ENCODE measurements around the gene SNAP47.
A peak's percentile ranks its signal among the peaks of the same experiment; 100 is the strongest.
"Not testable (repeated sequence)": the region's sequence is repeated elsewhere in the genome, so short reads cannot be mapped to it uniquely, and the experiment has no call there.

Gene SNAP47

GRCh38 chr1:227734856-227735538, at the start of gene SNAP47, which contains the start of gene JMJD4:
TSS of gene SNAP47 (plus strand) at chr1:227735435. CDS start at chr1:227747737, 12,302 bp downstream.
TSS of gene JMJD4 (minus strand) at chr1:227735302. CDS start at chr1:227735273, 29 bp downstream.
- peak; percentile 91 for DNase-seq

DNA sequence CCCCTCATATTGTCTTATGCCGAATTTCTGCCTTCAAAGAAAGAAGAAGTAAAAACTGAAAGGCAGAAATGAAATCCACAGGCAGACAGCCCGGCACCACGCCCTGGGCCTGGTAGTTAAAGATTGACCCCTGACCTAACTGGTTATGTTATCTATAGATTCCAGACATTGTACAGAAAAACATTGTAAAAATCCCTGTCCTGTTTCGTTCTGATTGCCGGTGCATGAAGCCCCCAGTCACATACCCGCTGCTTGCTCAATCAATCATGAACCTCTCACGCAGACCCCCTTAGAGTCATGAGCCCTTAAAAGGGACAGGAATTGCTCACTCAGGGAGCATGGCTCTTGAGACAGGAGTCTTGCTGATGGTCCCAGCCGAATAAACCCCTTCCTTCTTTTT, 49.4 kb upstream of the SNAP47 start:
- DNase-seq: no peak

GRCh38 chr1:227697321-227697864, 37.8 kb upstream of the SNAP47 start:
- DNase-seq: no peak

DNA sequence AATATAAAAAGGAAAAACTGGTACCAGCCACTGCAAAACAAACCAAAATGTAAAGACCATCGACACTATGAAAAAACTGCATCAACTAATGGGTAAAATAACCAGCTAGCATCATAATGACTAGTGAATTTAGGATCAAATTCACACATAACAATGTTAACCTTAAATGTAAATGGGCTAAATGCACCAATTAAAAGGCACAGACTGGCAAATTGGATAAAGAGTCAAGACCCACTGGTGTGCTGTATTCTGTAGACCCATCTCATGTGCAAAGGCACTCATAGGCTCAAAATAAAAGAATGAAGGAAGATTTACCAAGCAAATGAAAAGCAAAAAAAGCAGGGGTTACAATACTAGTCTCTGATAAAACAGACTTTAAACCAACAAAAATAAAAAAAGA, 33.6 kb upstream of the SNAP47 start:
- DNase-seq: not testable (repeated sequence)

- no peak for DNase-seq
Measured at GRCh38 chr1:227707846-227708245, 27.4 kb upstream of the SNAP47 start.

DNA sequence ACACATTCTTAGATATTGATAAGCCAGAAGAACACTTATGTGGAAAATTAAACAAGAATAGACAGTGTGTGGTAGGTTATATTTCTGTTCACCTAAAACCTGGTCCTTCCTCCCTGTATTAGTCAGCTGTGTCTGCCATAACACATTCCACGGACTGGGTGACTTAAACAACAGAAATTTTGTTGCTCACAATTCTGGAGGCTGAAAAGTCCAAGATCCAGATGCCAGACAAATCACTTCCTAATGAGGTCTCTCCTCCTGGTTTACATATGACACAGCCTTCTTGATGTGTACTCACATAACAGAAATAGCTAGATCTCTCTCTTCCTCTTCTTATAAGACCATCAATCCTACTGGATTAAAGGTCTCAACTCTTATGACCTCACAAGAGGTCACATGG, 25.8 kb upstream of the SNAP47 start:
- no peak for DNase-seq

- DNase-seq: not testable (repeated sequence)
Measured at GRCh38 chr1:227710474-227710873, 24.8 kb upstream of the SNAP47 start.

- no peak for DNase-seq
Measured at GRCh38 chr1:227712648-227713047, 22.6 kb upstream of the SNAP47 start.

DNA sequence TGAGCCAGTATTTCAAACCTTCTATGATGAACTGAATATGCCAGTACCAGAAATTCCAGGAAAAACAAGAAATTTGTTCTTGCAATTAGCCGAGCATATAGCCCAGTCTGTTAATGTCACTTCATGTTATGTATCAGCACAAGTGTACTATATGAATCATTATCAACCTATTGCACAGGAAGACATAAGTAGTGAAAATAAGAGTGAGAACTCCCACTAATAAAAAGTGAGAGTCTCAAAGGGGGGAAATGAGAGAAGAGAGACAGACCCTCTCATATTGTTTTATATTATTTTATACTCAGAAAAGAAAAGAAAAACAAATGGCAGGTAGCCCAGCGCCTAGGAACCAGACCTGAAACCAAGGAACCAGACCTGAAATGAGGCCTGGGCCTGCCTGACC, 16.3 kb upstream of the SNAP47 start:
- no peak for DNase-seq

DNA sequence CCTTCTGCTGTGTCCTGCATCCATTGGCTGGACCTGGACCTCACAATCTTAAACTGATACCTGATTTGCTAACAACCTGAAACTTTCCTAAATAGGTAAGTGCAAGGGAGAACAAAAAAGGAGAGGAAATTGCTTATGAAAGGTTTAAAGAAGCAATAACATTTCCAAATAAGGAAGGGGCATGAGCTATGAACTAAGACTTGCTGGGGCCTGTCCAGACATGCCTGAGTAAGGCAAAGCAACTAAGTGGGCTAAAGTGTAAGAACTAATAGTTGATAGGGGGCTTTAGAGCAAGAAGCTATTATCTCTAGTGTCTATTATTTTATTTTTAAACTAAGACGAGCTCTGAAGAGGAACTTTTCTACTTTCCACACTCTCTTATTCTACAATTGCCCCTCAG, 11.8 kb upstream of the SNAP47 start:
- no peak for DNase-seq

DNA sequence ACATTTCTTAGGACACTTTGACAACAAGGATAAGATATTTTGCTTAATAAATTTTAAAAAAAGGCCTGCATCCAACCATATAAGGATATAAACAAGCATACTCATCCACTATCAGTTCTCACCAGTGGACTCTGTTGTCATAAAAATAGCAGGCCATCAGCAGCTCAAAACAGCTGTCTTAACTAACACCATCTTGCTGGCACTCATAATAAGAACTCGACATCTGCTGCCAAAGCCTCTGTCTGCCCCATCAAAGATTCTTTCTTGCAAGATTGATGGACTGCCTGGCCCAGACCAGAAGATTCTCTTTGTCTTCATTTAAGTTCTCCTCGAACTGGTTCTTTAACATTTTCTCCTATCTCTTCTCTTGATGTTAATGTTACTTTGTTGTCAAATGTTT, 10.2 kb upstream of the SNAP47 start:
- DNase-seq: no peak

GRCh38 chr1:227726318-227726717, 8.9 kb upstream of the SNAP47 start:
- DNase-seq: no peak

- no peak for DNase-seq
Measured at GRCh38 chr1:227726924-227727599, 8.2 kb upstream of the SNAP47 start.

DNA sequence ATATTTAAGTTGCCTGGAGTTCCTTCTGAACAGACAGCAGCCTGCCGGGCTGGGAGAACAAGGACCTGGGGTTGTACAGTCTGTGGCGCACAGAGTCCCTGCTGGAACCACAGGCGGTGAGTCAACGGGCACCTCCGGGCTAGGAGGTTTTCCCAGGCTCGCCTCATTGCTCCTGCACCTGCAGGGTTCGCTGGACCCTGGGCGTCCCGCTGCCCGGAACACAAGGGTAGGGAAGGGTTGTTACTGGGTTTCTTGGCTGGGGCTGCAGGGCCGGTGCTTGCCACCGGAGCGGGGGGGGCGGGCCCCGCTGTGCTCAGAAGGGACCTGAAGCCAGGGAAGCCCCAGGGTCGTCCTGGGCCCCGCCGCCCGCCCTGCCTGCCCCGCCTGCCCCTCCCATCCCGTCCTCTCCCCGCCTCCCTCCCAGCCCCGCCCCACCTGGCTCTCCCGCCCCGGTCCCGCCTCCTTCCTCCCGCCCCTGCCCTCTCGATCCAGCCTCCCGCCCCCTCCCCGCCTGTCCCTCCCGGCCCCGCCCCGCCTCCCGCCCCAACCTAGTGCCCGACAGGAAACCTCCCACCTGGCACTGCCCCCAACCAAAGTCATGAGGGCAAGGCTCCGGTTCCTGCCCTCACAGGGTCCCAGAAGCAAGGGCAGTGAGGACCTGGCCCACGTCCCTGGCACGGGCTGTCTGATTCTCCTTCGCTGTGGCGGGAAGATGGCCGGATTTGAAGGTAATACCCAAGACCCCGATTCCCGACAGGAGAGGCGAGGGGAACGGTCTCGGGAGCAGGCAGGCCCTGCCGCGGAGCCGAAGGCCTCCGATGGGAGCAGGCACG, 7.0 kb upstream of the SNAP47 start:
- DNase-seq: peak; percentile 90

GRCh38 chr1:227728892-227729143, 6.4 kb upstream of the SNAP47 start:
- DNase-seq: no peak

GRCh38 chr1:227729144-227729880, 5.9 kb upstream of the SNAP47 start:
- DNase-seq: no peak

DNA sequence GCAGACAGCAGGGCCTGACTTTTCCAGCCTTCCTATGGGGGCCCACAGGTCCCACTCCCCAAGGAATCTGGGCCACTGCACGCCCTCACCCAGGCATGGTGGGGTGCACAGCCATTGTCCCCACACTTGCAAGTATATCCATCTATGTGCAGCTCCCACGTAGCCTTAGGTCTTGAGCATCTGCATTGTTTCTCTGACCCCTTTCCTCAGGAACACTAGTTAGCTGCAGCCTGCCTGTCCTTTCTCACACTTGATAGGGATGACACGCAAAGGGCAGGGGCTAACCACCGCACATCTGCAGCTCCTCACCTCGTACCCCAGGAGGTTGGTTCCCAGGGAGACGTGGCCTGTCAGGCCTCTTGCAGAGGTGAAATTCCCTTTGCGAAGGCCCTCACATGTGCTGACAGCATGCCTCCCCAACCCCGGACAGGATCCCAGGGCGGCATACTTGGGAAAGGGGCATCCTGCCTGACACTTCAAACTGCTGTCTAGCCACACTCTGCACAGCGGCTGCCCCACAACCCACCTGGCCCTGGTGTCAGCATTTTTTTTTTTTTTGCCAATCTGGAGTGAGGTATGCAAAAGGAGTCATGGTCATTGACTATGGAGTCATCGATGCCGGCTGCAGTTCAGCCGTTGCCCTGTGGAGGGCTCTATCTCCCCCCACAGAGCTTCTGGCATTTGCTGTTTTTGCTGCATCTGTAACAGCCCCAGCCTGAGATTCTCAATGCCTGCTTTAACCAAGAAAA, 5.2 kb upstream of the SNAP47 start:
- DNase-seq: peak; percentile 28

GRCh38 chr1:227730630-227731151, 4.5 kb upstream of the SNAP47 start:
- DNase-seq: no peak

DNA sequence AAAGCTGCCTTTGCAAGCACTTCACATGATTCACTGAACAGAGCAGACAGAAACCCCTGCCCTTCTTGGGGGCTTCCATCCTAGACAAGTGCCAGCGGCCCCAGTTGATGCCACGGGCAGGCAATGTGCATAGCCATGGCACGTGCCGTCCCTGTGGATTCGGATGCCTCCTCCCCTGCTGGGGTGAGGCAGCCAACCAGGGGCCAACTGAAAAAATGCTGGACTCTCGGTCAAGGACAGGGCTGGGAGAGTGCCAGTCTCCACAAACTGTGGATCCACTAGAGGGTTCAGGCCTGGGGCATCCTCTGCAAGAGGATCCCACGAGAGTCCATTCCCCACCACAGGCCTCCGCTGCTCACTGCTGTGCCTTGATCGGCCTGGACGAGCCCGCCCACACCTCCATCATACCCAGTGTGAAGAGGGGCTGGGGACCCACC, 4.0 kb upstream of the SNAP47 start:
- no peak for DNase-seq

DNA sequence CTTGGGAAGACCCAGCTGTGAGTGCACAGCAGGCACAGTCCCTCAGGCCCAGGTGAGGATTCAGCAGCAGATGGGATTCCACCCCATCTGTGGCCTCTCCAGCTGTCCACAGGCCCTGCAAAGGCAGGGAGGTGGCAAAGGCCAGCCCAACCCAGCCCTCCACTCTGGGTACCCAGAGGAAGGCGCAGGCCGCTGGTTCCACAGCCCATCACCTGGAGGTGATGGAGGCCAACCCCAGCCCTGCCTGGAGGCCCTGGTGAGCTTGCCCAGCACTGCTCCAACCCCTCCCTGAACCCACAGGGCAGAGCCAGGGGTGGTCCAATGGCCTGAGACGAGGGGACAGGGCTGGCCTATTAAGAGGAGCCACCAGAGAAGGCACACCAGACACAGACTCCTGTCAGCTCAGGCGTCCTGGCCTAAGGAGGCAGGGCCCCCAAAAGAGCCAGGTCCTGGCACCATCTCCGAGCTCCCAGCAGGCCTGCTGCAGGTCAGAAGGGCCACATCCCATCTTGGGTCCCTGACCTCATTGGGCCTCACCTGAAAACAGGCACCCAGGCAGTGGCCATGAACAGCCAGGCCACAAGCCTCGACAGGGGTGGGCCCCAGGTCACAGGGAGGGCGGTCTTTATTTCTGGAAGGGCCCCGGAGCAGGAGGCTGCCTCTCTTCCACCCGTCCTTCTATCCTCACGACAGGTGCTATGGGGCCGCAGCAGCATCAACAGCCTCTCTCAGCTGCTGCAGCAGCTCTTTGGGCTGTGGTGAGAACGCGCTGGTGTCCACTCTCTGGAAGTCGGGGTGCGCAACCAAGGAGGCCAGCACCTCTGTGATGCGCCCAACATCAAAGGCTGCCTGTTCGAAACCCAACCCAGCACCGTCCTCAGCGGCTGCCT, 3.3 kb upstream of the SNAP47 start:
- DNase-seq: no peak
